GM18867 (cell line): ENCODE measurements around the gene MTCL1.

Experiments used
- ATAC-seq: cut with Tn5 transposase; IDR thresholded peaks from one replicate; pipeline ENCODE4 v1.9.1; 2021; ENCODE audit warnings: mild to moderate bottlenecking, moderate library complexity; ENCODE audit not compliant: unreplicated experiment

Gene MTCL1

GRCh38 chr18:8705238-8705960 is at the start of gene MTCL1:
TSS of gene MTCL1 (plus strand) at chr18:8705556. CDS start at chr18:8705661, 105 bp downstream.
- ATAC-seq, result peak; percentile 43

- no peak for ATAC-seq
Observed at GRCh38 chr18:8656232-8656631, 49.1 kb upstream of the MTCL1 start.

DNA sequence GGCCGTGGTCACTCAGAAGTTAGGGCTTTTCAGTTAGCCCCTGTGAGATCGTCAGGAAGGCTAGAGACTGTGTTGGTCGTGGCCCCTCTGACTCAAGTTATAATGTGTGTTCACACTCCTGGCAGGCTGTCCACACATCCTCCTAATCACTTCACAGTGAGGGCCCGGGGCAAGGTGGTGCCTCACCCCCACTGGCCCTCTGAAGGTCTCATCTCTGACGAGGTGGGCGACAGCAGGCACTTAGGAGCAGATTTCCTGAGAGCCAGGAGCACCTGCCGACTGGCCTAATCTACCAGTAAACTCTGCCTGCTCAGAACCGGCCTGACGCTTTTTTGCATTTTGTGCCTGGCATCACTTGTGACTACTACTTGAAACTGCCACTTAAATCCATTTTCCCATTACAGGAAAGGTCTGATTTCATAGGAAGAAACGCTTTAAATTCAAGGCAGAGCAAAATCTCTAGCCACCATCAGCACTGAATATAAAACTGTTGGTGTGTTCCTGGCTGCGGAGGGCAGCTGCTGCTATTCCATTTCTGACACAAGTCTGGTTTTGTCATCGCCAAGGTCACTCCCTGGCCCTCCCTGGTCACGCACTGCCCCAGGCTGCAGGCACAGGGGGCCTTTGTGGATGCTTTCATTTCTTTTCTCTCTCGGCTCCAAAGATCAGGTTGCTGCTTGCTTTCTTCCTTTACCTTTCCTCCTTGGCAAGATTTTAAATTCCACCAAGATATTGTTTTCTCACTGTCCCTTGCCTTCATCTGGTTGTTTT is 48.1 kb upstream of the MTCL1 start:
- ATAC-seq, result no peak

GRCh38 chr18:8657873-8658470 is 47.4 kb upstream of the MTCL1 start:
- ATAC-seq, result no peak

GRCh38 chr18:8658858-8659485 is 46.4 kb upstream of the MTCL1 start:
- no peak for ATAC-seq

DNA sequence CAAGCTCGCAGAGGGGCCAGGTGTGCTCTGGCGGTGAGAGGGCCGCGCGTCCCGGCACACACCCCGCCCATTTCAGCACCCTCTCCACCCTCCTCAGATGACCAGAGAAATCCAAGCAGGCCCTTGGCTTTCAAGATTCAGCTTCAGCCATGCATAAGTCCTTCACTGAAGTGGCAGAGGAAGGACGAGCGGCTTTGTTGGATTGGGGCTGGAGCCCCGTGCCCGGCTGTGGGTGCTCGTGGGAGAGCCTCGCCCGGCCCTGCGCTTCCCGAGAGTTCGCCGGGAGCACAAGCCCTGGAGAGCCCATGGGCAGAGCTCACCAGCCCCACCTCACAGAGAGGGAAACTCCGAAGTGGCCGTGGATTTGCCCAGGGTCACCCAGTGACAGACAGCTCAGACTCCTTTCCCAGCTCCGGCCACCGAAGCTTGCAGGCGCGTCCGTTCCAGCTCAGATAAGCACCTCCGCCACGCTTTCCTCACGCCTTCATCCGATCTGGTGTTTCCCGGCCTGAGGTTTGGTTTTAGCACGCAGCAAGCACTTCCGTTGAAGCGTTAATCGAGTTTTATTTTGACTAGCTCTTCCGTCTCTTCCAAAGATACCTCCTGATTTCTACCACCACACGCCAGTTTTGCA is 45.6 kb upstream of the MTCL1 start:
- no peak for ATAC-seq

GRCh38 chr18:8660316-8660715 is 45.0 kb upstream of the MTCL1 start:
- ATAC-seq, result no peak

- ATAC-seq, result no peak
Observed at GRCh38 chr18:8661754-8662559, 43.4 kb upstream of the MTCL1 start.

DNA sequence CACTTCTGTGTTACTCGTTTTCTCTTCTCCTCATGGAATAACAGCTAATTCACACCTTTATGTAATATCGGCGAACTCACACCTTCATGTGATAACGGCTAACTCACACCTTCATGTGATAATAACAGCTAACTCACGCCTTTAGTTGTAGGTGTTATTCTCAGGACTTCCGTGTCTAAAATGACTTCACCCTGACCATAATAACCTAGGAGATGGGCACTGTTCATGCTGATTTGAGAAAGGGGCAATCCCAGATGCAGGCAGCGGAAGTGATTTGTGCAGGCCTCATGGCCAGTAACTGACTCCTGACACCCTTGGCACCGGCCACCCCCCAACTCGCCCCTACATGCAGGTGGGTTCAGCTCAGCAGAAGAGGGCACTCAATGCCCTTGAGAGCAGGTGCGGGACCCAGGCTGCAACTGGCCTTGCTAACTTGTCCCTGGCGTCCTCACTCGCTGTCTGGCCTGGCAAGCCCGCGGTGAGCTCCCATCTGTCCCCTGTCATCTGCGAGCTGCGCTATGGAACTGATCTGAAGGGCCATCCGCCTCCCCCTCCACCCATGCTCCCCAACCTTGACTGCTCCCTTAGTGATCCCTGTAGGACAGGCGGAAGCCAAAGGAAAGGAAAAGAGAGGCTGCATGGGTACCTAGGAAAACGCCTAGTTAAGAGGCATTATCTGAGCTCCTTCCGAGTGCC is 42.6 kb upstream of the MTCL1 start:
- ATAC-seq, result no peak

GRCh38 chr18:8667846-8668245 is 37.5 kb upstream of the MTCL1 start:
- ATAC-seq, result no peak

DNA sequence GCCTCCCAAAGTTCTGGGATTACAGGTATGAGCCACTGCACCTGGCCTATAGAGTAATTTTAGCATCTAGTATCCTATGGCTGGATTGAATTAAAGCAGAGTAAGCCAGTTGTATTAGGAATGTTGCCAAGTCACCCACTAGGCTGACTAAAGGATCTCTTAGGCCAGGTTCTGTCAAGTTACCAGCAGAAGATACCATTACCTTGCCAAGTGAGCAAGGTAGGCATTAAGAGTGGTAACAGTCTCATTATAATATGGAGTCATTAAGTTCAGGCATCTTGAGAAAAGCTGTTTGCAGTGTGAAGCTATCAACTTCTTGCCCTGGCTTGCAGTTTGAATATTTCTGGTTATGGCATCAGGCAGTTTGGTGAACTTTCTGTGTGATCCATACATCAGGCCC is 37.0 kb upstream of the MTCL1 start:
- no peak for ATAC-seq

DNA sequence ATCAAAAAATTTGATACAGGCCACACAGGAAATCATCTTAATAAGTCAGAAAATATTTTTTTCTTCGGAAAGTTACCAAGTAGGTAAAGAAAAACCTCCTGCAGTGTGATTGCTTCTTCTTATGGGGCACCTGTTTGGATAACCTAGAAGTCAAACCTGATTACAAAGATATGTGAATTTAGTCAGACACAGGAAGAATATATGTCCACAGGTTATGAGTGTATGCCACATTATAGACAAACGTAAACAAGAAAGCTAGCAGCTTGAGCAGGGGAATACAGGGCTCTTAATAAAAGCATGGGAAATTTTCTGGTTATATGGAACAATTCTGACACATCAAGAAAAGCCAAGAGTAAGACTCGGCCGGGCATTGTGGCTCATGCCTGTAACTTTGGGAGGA is 35.8 kb upstream of the MTCL1 start:
- ATAC-seq, result no peak

DNA sequence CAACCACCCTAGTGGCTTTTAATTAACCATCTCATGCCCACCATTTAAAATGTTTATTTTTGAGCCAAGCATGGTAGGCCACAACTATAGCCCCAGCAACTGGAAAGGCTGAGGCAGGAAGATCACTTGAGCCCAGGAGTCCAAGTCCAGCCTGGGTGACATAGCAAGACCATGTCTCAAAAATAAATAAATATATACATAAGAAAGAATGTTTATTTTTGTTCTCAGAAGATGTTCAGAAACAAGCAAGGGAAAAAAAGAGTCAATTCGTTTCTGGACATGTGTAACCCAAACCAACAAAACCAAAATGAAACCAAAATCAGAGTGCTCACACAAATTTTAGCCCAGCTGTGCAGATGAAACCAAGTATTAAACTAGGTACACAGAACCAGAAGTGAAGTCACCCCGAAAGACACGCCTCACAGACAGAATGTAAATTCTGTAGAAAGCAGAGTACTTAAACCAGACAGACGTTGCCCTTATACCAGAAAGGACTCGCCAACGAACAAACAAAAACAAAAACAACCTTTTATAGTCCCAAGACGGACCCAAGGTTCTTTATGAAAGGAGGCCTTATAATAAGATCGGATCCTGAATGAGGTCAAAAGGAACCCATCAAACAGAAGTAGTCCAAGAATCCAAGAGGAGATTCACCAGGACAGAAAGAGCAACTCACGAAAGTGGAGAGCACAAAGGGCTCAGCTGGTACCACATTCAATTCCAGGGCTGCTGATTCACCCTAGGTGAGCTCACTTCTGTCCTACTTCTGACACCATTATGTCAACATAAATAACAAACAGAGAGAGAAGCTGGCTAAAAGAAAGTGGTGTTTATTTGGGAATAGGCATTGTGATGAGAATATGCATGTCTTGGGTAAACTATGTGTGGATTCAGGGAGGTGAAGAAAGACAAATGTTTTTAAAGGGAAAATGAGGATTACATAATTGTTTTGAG is 31.8 kb upstream of the MTCL1 start:
- ATAC-seq, result peak; percentile 98

DNA sequence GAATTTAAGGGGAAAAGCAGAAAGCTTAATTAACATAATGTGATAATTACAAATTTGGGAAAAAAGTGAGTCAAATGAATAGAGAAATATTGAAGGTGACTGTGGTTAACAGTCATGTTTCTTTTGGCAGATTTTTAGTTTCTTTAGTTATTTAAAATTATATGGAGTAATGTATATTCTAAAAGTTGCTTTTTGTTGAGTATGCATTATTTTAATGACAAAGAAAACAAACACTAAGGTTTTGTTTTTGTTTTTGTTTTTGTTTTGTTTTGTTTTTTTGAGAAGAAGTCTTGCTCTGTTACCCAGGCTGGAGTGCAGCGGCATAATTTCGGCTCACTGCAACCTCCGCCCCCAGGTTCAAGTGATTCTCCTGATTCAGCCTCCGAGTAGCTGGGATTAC is 30.3 kb upstream of the MTCL1 start:
- ATAC-seq, result no peak

DNA sequence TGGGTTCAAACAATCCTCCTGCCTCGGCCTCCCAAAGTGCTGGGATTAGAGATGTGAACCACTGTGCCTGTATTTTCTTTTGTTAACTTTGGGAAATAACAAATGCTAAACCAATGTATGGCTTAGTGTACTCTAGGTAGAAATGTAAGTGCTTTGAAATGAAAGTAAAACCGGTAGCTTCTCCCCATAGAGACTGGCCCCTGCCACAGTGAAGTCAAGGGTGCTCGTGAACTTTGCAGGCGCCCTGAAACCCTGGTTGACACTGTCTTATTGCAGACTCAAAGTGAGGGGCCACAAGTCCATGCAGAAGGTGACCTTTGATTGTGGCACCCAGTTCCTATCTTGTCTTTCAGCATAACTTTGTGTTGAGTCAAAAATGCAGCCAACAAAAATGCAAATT is 24.2 kb upstream of the MTCL1 start:
- ATAC-seq, result peak; percentile 91

- no peak for ATAC-seq
Observed at GRCh38 chr18:8684577-8684976, 20.8 kb upstream of the MTCL1 start.

- ATAC-seq, result no peak
Observed at GRCh38 chr18:8685141-8685913, 20.0 kb upstream of the MTCL1 start.

DNA sequence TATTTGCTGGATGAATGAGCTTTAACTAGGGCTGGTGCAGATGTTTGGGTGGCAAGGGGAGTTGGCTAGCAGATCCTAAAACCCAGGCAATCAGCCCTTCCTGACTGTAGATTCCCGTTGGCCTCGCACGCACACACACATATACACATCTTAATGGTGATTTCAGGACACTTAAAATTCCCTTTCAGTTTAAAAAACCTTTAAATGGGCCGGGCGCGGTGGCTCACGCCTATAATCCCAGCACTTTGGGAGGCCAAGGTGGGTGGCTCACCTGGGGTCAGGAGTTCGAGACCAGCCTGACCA is 19.5 kb upstream of the MTCL1 start:
- ATAC-seq, result no peak
